ENCODE data around the gene B4GALT5. TPM values are rescaled to one million over a fixed set of nuclear protein-coding genes. Genes with fewer than 3 reads are reported as not detected.
A peak's percentile ranks its signal among the peaks of the same experiment; 100 is the strongest.
"Not testable (repeated sequence)": the region's sequence is repeated elsewhere in the genome, so short reads cannot be mapped to it uniquely, and the experiment has no call there.

Gene B4GALT5, protein sequence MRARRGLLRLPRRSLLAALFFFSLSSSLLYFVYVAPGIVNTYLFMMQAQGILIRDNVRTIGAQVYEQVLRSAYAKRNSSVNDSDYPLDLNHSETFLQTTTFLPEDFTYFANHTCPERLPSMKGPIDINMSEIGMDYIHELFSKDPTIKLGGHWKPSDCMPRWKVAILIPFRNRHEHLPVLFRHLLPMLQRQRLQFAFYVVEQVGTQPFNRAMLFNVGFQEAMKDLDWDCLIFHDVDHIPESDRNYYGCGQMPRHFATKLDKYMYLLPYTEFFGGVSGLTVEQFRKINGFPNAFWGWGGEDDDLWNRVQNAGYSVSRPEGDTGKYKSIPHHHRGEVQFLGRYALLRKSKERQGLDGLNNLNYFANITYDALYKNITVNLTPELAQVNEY
- polyA plus RNA-seq (2011; rRNA removed): 28.0 and 32.5 TPM in 2 replicates
- polyA minus RNA-seq (2011; rRNA and poly(A)+ RNA removed): 27.6 and 28.3 TPM in 2 replicates

DNA sequence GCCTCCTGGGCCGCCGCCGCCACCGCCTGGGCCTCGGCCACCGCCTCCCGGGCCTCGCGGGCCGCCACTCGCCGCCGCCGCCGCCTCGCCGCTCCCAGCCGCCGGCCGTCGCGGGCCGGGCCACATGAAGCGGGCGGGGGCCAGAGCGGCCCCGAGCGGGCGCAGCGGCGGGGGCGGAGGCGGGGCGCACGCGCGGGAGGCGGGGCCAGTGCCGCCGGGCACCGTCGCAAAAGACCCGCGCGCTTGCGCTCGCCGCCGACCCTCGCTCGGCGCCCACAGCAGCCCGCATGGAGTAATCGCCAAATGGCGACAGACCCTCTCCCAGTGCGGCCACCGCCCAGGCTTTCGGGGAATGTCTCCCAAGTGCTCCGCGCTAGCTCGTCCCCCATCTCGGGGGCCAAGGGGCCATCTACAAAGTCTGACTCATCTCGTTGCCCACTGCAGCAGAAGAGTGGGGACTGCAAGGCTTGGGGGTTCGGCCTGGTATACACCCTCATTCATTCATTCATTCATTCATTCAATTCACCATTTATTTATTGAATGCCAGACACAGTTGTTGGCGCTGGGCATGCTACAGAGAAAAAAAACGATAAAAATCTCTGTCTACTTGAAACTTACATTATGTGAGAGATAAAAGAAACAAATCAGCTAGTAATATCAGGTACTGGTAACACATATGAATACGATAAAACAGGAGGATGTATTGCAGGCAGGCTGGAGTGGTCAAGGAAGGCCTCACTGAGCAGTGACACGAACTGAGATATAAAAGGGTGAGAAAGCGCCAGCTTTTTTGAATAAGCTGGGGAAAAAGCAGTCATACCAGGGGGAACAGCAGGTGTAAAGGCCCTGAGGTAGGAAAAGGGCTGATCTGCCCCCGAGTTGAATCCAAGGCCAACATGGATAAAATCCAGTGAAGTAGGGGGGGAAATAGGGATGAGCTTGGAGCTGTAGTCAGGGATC is at the start of gene B4GALT5:
Gene B4GALT5, minus strand, starts transcription at position 126 of the 960 bp plus-strand sequence. CDS start 188 bp downstream, outside the sequence.
- Histone ChIP-seq H3K4me3 (ENCODE audit: low read depth, low read length) (peak within 1 kb of the TSS; percentile 81), H3K9me3 (ENCODE audit: control insufficient read depth, insufficient read depth, low read length) (no peaks in the 10 kb centered on the region; the same call in 1 of the 2 replicates), H3K27me3 (ENCODE audit: control insufficient read depth, insufficient read depth, low read length) (no peaks in the 10 kb centered on the region), H3K27ac (ENCODE audit: low read depth, low read length) (peak within 1 kb of the TSS; percentile 47)
- CTCF ChIA-PET: interaction anchor here (0.6 kb wide), 1 partner anchor 19 kb away, joined by 5 read pairs; no protein-coding TSS in a partner anchor
- POLR2A ChIA-PET: no interaction called here
- DNase-seq (ENCODE audit: low read depth, low spot score): peak; percentile 48
- TF ChIP-seq, protein P1, sequence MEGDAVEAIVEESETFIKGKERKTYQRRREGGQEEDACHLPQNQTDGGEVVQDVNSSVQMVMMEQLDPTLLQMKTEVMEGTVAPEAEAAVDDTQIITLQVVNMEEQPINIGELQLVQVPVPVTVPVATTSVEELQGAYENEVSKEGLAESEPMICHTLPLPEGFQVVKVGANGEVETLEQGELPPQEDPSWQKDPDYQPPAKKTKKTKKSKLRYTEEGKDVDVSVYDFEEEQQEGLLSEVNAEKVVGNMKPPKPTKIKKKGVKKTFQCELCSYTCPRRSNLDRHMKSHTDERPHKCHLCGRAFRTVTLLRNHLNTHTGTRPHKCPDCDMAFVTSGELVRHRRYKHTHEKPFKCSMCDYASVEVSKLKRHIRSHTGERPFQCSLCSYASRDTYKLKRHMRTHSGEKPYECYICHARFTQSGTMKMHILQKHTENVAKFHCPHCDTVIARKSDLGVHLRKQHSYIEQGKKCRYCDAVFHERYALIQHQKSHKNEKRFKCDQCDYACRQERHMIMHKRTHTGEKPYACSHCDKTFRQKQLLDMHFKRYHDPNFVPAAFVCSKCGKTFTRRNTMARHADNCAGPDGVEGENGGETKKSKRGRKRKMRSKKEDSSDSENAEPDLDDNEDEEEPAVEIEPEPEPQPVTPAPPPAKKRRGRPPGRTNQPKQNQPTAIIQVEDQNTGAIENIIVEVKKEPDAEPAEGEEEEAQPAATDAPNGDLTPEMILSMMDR (IDR thresholded peaks at IDR 0.05; ENCODE audit: low read depth, low read length): no peak

DNA sequence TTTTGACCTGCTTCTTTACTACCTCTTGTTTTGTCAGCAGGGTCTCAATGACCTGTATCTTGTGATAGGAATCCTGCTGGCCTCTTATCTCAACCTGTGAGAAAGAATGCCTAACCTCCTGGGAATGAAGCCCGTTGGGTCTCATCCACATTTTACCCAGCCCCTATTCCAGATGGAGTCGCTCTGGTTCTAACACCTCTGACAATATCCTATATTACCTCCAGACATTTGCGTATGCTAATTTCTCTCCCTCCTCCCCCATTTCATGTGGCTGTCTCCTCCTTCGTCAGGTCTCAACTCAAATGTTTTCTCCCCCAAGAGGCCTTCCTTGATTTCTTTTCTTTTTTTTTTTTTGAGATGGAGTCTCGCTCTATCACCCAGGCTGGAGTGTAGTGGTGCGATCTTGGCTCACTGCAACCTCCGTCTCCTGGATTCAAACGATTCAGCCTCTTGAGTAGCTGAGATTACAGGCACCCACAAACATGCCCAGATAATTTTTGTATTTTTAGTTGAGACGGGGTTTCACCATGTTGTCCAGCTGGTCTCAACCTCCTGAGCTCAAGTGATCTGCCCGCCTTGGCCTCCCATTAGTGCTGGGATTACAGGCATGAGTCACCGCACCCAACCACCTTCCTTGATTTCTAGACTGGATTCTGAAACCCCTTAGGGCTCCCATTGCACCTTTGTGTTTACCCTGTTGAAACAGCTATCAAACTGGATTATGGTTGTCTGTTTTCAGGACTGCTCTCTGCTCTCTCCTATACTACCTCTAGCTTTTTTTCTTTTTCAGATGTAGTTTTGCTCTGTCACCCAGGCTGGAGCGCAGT is 49.5 kb upstream of the B4GALT5 start:
- no peak for DNase-seq (ENCODE audit: low read depth, low spot score)
- ChIA-PET POLR2A (no interaction called here), CTCF (no interaction called here)
- no peak overlapping the region for H3K27ac ChIP-seq (ENCODE audit: low read depth, low read length)
- TF ChIP-seq, protein P1 (IDR thresholded peaks at IDR 0.05; ENCODE audit: low read depth, low read length): no peak
- H3K4me3 ChIP-seq (ENCODE audit: low read depth, low read length): no peak overlapping the region
- H3K27me3 ChIP-seq (ENCODE audit: control insufficient read depth, insufficient read depth, low read length): peaks cover 14% of the 10 kb centered on the region
- no peaks in the 10 kb centered on the region for H3K9me3 ChIP-seq (ENCODE audit: control insufficient read depth, insufficient read depth, low read length)

DNA sequence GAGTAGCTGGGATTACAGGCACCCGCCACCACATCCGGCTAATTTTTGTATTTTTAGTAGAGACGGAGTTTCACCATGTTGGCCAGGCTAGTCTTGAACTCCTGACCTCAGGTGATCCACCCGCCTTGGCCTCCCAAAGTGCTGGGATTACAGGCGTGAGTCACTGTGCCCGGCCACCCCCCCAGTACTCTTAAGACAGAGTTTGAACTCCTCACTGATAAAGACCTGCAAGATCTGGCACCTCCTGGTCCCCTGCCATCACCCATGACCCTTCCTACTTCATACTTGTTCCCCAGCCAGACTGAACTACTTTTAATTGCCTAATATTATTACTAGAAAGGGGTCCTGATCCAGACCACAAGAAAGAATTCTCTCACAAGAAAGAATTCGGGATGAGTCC is 48.2 kb upstream of the B4GALT5 start:
- CTCF ChIA-PET; DNase-seq (ENCODE audit: low read depth, low spot score); H3K9me3 ChIP-seq (ENCODE audit: control insufficient read depth, insufficient read depth, low read length); H3K4me3 ChIP-seq (ENCODE audit: low read depth, low read length); H3K27ac ChIP-seq (ENCODE audit: low read depth, low read length): not testable (repeated sequence)
- POLR2A ChIA-PET: interaction anchor here (0.7 kb wide), 3 partner anchors 13 to 134 kb away, joined by 3 to 4 read pairs (median 3); no protein-coding TSS in a partner anchor
- H3K27me3 ChIP-seq (ENCODE audit: control insufficient read depth, insufficient read depth, low read length): peaks cover 22% of the 10 kb centered on the region

DNA sequence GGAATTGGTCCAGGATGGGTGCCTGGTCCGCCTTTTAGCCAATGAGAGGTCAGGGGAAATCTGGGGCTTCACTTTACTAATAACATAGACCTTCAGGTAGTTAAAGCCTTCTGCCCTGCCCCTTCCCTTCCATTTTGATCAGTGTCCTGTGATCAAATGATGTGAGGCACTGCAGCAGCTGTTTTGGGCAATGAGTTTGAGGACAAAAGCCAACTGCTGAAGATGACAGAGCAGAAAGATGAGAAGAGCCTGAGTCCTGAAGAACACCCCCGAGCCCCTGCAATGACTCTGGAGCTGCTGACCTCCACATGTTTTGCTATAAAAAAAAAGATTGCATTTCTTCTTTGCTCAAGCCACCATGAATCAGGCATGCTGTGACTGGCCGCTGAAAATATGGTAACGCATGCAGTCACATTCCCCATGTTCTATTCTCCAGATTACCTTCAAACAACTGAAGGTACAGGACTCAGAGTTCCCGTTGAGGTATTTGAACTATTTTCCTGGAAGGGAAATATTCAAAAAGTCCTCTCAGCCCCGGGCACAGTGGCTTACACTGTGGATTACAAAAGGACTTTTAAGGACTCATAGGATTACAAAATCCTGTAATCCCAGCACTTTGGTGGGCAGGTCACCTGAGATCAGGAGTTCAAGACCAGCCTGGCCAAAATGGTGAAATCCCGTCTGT is 45.7 kb upstream of the B4GALT5 start:
- TF ChIP-seq, protein P1 (IDR thresholded peaks at IDR 0.05; ENCODE audit: low read depth, low read length): no peak
- DNase-seq (ENCODE audit: low read depth, low spot score): no peak
- H3K27ac ChIP-seq (ENCODE audit: low read depth, low read length): no peak overlapping the region
- no peak overlapping the region for H3K4me3 ChIP-seq (ENCODE audit: low read depth, low read length)
- POLR2A ChIA-PET: no interaction called here
- H3K9me3 ChIP-seq (ENCODE audit: control insufficient read depth, insufficient read depth, low read length): no peaks in the 10 kb centered on the region
- peaks cover 31% of the 10 kb centered on the region for H3K27me3 ChIP-seq (ENCODE audit: control insufficient read depth, insufficient read depth, low read length)
- CTCF ChIA-PET: no interaction called here
